Fibroblast of pulmonary artery (primary cell): ENCODE data around the gene COL1A2.
A peak's percentile ranks its signal among the peaks of the same experiment; 100 is the strongest.

Source experiments
- DNase-seq: peaks from one replicate; pipeline ENCODE4 v3.0.0-alpha.2; 2010; ENCODE audit warnings: low read depth
- H3K4me3 ChIP-seq: replicated peaks from 2 replicates; pipeline ENCODE4 v1.5.1; 2011; ENCODE audit warnings: low read depth, mild to moderate bottlenecking, control low read depth, low read length, moderate library complexity
- TF ChIP-seq, protein P1 (sequence below): IDR thresholded peaks from 2 replicates; pipeline ENCODE4 v1.5.1; 2011; ENCODE audit warnings: mild to moderate bottlenecking, control low read depth, low read length, inconsistent platforms; ENCODE audit errors: missing control alignments

Gene COL1A2

DNA sequence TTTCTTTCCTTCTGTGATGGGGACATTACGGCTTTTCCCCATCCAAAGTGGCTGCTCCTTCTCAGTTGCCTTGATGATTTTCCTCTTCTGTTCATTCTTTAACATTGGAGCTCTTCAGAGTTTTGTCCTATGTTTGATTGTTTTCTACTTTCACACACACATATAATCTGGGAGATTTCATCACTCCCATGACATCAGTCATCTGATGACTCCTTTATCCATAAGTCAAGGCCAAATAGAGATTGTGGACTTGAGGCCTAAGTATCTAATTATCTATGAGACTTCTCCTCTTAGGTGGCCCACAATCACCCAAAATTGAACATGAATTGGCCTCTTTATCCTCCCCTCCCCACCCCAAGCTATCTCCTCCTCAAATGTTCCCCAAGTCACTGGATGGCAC is 5.3 kb upstream of the COL1A2 start:
- TF ChIP-seq, protein P1, sequence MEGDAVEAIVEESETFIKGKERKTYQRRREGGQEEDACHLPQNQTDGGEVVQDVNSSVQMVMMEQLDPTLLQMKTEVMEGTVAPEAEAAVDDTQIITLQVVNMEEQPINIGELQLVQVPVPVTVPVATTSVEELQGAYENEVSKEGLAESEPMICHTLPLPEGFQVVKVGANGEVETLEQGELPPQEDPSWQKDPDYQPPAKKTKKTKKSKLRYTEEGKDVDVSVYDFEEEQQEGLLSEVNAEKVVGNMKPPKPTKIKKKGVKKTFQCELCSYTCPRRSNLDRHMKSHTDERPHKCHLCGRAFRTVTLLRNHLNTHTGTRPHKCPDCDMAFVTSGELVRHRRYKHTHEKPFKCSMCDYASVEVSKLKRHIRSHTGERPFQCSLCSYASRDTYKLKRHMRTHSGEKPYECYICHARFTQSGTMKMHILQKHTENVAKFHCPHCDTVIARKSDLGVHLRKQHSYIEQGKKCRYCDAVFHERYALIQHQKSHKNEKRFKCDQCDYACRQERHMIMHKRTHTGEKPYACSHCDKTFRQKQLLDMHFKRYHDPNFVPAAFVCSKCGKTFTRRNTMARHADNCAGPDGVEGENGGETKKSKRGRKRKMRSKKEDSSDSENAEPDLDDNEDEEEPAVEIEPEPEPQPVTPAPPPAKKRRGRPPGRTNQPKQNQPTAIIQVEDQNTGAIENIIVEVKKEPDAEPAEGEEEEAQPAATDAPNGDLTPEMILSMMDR = no peak
- H3K4me3 ChIP-seq = no peak overlapping the region

DNA sequence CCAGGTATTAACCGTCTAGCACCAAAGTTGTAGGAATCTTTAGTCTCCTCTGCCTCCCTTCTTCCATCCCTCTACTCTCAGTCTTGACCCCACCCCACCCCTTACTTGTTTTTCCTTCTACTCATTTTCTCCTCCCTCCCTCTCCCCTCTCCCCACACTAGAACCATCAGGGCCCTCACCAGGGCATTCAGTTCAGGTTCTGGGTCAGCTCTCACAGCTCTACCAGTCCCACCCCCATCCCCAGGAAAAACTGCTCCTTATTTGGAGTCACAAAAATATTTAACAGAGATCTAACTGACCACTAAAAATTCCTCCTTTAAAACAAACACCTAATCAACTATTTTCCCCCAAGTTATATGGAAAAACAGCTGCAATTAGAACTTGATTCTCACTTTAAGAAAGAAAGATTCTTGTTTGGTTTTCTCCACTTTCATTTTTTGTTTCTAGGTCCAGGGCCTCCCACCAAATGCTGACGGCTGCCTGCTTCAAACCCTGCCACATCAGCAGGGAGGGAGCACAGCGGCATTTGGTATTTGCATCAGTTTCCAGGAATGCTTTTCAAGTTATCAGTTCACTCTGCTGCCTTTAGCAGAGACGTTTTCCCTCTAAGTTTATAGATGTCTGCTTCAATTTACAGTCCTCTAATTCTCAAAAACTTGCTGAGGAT is 2.8 kb upstream of the COL1A2 start:
- TF ChIP-seq, protein P1 = no peak
- DNase-seq = peak; percentile 83
- peak overlapping the region; percentile 10 for H3K4me3 ChIP-seq

More for the DNA sequence above, 5.3 kb upstream of the COL1A2 start:
- DNase-seq = no peak

DNA sequence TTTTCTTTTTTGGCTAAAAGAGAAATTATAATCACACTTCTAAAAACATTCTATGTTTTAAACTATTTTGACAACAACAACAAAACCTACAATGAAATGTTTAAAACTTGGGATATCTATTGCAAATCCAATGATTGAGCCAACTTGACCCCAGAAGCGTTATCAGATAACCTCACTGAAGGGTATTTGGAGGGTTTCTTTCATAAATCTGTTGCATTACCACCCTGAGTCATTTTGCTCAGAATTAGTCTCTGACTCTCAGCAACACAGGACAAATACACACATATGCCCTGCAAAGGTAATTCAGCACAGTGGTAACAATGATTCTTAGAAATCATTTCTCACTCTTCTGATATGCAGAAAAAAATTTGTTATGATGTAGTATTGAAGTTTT is 2.3 kb upstream of the COL1A2 start:
- no peak for DNase-seq
- TF ChIP-seq, protein P1 = no peak
- H3K4me3 ChIP-seq = no peak overlapping the region

DNA sequence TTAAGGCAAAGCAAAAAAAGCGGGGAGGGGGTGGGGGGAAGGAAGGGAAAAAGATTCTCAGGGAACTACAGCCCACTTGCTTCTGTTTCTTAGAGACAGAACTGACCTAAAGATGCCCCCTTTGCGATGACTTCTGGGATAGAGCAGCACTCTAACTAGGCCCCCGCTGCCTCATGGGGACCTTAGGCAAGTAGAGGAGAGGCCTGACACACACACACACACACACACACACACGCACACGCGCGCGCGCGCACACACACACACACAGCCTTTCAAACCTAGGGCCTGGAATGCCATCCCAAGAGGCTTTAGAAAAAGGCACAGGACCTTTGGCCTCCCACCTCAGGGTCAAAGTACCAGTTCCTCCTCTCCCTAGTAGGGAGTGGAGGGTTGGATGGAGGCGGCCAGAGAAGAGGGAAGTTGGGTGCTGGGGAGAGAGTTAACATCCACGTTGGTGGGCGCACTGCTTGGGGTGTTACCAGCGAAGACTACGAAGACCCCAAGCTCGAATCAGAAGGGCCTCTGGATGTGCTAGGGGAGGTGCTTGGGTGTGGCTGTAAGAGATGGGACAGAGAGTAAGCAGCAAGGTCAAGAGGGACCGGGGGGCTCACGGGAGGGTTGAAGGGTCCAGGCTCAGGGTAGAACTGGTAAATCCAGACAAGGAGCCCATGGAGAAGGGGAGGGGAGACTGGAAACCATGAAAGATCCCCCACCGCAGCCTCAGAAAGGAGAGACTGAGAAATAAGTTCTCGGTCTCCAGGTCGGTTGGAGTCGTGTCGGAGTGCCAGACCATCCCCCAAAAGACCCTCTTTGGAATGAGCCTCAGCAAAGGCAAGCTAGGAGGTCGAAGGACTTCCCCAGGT is 1.2 kb upstream of the COL1A2 start:
- DNase-seq = no peak
- H3K4me3 ChIP-seq = peak overlapping the region; percentile 96
- TF ChIP-seq, protein P1 = no peak

DNA sequence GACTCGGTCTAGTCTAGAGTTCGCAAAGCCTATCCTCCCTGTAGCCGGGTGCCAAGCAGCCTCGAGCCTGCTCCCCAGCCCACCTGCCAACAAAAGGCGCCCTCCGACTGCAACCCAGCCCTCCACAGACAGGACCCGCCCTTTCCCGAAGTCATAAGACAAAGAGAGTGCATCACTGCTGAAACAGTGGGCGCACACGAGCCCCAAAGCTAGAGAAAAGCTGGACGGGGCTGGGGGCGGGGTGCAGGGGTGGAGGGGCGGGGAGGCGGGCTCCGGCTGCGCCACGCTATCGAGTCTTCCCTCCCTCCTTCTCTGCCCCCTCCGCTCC is 622 bp upstream of the COL1A2 start:
- DNase-seq = no peak
- TF ChIP-seq, protein P1 = no peak
- H3K4me3 ChIP-seq = peak overlapping the region; percentile 96

DNA sequence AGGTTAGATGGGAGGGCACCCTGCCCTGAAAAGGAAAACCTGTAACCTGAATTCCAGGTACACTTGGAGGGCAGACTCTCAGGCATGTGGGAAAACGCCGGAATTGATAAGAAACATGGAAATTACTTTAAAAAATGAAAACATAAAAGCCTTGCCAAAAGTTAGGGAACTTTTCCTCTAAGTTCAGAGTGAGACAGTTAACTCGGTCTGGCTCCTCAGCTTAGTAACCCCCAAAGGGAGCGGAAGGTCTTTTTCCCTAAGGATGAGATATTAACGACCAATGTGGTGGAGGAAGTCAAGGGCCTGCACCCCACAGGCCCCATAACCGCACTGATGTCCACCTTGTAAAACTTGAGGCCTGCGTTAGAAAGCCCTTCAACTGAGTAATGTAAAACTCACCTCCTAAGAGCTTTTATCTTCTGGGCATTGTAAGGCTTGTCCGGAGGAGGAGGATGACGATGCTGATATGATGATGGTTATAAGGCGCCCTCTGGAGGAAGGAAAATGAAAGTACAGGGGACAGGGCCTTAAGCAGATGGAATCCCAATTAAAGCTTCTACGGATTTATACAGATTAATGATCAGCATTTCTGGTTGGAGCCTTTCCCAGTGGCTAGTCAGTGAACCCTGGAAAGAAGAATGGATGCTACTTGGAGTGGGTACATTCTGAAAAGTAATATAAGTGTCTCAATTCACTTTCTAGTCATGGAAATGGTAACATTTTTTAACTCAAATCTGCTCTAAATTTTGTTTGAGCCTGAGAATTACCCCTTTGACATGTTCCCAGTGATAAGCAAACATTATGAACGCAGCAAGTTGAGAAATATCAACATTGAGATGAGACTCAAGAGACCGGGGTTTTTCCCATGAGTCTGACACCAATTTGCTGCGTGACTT is 694 bp downstream of the COL1A2 start:
- H3K4me3 ChIP-seq = peak overlapping the region; percentile 96
- peak; percentile 94 for DNase-seq
- TF ChIP-seq, protein P1 = peak; percentile 75
